Coronary artery (tissue), 2 donors: ENCODE data around the gene TIMP2.

Experiments used
- DNase-seq: peaks from one replicate; pipeline ENCODE4 v3.0.0-alpha.2; 2017; ENCODE audit warnings: low spot score
- H3K27ac ChIP-seq, 2 donors: fragments of 200-600 bp; sonication (generic); one replicate each; pipeline ENCODE4 v1.5.1; 2016 to 2019
- H3K4me3 ChIP-seq: fragments of 200-600 bp; sonication (generic); 2 replicates; pipeline ENCODE4 v1.5.1; 2016; ENCODE audit warnings: mild to moderate bottlenecking, moderate library complexity
- CTCF ChIP-seq: fragments of 200-600 bp; sonication (generic); IDR thresholded peaks from one replicate; pipeline ENCODE4 v1.5.1; 2019; ENCODE audit warnings: antibody characterized with exemption

Gene TIMP2

GRCh38 chr17:78840780-78841611, 84.2 kb downstream of the TIMP2 start, which contains the start of gene USP36:
TSS of gene USP36 (minus strand) at chr17:78840814. CDS start at chr17:78836363, 4,451 bp downstream.
- peak; percentile 99 for DNase-seq
- H3K27ac ChIP-seq = peak within 1 kb of the TSS; percentile 97
- no peak for TF ChIP-seq CTCF
- peak within 1 kb of the TSS; percentile 99 for H3K4me3 ChIP-seq

- Histone ChIP-seq H3K27ac (peak overlapping the region; percentile 97), H3K4me3 (peak overlapping the region; percentile 99)
- TF ChIP-seq CTCF = no peak
- DNase-seq = no peak
These were observed 84.7 kb downstream of the TIMP2 start for GRCh38 chr17:78840530-78840779.

GRCh38 chr17:78839762-78840529, 85.2 kb downstream of the TIMP2 start:
- DNase-seq = peak; percentile 82
- H3K27ac ChIP-seq = peak overlapping the region; percentile 97
- peak overlapping the region; percentile 99 for H3K4me3 ChIP-seq
- no peak for TF ChIP-seq CTCF

- H3K4me3 ChIP-seq = peak overlapping the region; percentile 99
- TF ChIP-seq CTCF = no peak
- DNase-seq = no peak
- H3K27ac ChIP-seq = peak overlapping the region; percentile 97
These were observed 85.9 kb downstream of the TIMP2 start for GRCh38 chr17:78839235-78839761.

- TF ChIP-seq CTCF = no peak
- H3K27ac ChIP-seq = no peak overlapping the region
- peak overlapping the region; percentile 99 for H3K4me3 ChIP-seq
- peak; percentile 78 for DNase-seq
These were observed 86.6 kb downstream of the TIMP2 start for GRCh38 chr17:78838574-78839005.

GRCh38 chr17:78836420-78837021, 88.7 kb downstream of the TIMP2 start:
- Histone ChIP-seq H3K4me3 (no peak overlapping the region), H3K27ac (no peak overlapping the region)
- no peak for TF ChIP-seq CTCF
- DNase-seq = no peak
